RWPE2 (cell line): ENCODE data around the gene MAGI1.

Experiments used
- ATAC-seq: fragments of 200-7000 bp; cut with Tn5 transposase; 3 replicates; pipeline ENCODE4 v1.9.1; 2021; ENCODE audit warnings: low read depth
- DNase-seq: peaks from one replicate; pipeline ENCODE4 v3.0.0-alpha.2; 2020; ENCODE audit warnings: low spot score
- H3K27ac ChIP-seq: fragments of 450-650 bp; 2 replicates; pipeline ENCODE4 v1.5.1; 2017; ENCODE audit warnings: mild to moderate bottlenecking; ENCODE audit not compliant: poor library complexity, severe bottlenecking
- H3K27me3 ChIP-seq: fragments of 250-450 bp; sonication (Bioruptor Pico); 2 replicates; pipeline ENCODE4 v1.5.1; 2021; ENCODE audit warnings: mild to moderate bottlenecking, moderate library complexity; ENCODE audit not compliant: insufficient read depth, poor library complexity, severe bottlenecking
- H3K36me3 ChIP-seq: fragments of 250-450 bp; sonication (Bioruptor Pico); 2 replicates; pipeline ENCODE4 v1.5.1; 2020; ENCODE audit warnings: low read depth, mild to moderate bottlenecking, moderate library complexity
- H3K4me1 ChIP-seq: fragments of 250-450 bp; sonication (Bioruptor Pico); 2 replicates; pipeline ENCODE4 v1.5.1; 2021; ENCODE audit warnings: mild to moderate bottlenecking, moderate library complexity; ENCODE audit not compliant: insufficient read depth, poor library complexity, severe bottlenecking
- H3K4me3 ChIP-seq: fragments of 250-450 bp; sonication (Bioruptor Pico); 2 replicates; pipeline ENCODE4 v1.5.1; 2021; ENCODE audit warnings: mild to moderate bottlenecking, moderate library complexity; ENCODE audit not compliant: severe bottlenecking
- H3K9me3 ChIP-seq: fragments of 250-450 bp; sonication (Bioruptor Pico); 2 replicates; pipeline ENCODE4 v1.5.1; 2021; ENCODE audit warnings: mild to moderate bottlenecking, moderate library complexity; ENCODE audit not compliant: severe bottlenecking
- TF ChIP-seq, protein P1 (sequence below): fragments of 450-650 bp; IDR thresholded peaks from one replicate; pipeline ENCODE4 v1.5.1; 2017; ENCODE audit warnings: mild to moderate bottlenecking, moderate library complexity; ENCODE audit not compliant: poor library complexity, severe bottlenecking

MAGI1 gene

DNA sequence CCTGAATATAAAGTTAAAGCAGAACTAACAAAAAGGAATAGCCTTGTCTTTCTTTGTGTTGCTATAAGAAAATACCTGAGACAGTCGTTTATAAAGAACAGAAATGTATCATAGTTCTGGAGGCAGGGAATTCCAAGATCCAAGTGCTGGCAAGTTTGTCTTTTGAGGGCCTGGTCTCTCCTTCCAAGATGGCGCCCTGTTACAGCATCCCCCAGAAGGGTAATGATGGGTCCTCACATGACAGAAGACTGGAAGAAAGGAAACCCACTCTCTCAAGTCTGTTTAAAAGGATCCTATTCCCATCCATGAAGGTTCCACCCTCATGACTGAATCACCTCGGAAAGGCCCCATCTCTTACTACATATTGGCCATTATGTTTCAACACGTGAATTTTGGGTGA, 435.1 kb downstream of the MAGI1 start:
- Histone ChIP-seq H3K36me3 (no peaks in the 10 kb centered on the region), H3K27ac (no peak overlapping the region), H3K4me3 (no peak overlapping the region), H3K9me3 (no peaks in the 10 kb centered on the region), H3K27me3 (no peaks in the 10 kb centered on the region), H3K4me1 (no peaks in the 10 kb centered on the region)
- TF ChIP-seq, protein P1, sequence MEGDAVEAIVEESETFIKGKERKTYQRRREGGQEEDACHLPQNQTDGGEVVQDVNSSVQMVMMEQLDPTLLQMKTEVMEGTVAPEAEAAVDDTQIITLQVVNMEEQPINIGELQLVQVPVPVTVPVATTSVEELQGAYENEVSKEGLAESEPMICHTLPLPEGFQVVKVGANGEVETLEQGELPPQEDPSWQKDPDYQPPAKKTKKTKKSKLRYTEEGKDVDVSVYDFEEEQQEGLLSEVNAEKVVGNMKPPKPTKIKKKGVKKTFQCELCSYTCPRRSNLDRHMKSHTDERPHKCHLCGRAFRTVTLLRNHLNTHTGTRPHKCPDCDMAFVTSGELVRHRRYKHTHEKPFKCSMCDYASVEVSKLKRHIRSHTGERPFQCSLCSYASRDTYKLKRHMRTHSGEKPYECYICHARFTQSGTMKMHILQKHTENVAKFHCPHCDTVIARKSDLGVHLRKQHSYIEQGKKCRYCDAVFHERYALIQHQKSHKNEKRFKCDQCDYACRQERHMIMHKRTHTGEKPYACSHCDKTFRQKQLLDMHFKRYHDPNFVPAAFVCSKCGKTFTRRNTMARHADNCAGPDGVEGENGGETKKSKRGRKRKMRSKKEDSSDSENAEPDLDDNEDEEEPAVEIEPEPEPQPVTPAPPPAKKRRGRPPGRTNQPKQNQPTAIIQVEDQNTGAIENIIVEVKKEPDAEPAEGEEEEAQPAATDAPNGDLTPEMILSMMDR, result no peak
- DNase-seq (no peak), ATAC-seq (no peak)

DNA sequence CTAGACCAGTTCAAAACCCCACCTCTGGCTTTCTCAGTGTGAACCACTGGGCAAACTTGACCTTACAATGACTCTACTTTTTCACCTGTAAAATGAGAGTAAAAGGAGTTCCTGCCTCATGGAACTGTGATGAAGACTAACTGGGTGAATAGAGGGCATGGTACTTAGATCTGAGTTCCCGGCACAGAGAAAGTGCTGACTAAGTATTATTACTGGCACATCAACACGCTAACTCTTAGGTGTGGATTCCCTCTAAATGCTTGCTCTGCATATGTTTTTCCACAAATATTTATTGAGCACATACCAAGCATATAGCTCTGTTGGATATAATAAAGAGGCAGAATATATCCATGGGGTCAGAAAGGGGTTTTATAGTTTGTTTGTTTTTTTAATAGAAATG, 437.8 kb downstream of the MAGI1 start:
- no peaks in the 10 kb centered on the region for H3K27me3 ChIP-seq
- TF ChIP-seq, protein P1, result no peak
- no peaks in the 10 kb centered on the region for H3K9me3 ChIP-seq
- no peaks in the 10 kb centered on the region for H3K4me1 ChIP-seq
- H3K27ac ChIP-seq, result no peak overlapping the region
- ATAC-seq, result no peak
- DNase-seq, result no peak
- H3K4me3 ChIP-seq, result no peak overlapping the region
- no peaks in the 10 kb centered on the region for H3K36me3 ChIP-seq

DNA sequence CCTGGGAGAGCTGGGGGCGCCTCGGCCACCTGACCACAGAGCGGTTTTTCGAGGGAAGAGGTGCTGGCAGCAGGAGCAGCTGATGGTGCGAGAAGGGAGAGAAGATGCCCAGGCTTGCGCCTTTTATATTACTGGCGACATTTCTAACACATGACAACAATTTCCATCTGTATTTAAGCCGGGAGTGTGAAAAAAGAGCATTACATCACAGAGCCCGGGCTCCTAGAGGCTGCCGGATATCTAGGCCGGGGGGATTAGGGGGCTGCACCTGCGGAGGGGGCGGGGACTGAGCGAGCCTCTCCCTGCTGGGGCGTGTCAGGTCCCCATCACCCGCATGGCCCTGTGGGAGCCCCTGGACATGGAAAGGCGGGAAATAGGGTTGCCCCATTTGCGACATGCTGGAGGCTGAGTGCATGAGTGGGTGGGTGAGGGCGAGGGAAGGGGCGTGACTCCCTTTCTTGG, 440.7 kb downstream of the MAGI1 start:
- Histone ChIP-seq H3K4me3 (no peak overlapping the region), H3K4me1 (no peaks in the 10 kb centered on the region)
- no peak for DNase-seq

DNA sequence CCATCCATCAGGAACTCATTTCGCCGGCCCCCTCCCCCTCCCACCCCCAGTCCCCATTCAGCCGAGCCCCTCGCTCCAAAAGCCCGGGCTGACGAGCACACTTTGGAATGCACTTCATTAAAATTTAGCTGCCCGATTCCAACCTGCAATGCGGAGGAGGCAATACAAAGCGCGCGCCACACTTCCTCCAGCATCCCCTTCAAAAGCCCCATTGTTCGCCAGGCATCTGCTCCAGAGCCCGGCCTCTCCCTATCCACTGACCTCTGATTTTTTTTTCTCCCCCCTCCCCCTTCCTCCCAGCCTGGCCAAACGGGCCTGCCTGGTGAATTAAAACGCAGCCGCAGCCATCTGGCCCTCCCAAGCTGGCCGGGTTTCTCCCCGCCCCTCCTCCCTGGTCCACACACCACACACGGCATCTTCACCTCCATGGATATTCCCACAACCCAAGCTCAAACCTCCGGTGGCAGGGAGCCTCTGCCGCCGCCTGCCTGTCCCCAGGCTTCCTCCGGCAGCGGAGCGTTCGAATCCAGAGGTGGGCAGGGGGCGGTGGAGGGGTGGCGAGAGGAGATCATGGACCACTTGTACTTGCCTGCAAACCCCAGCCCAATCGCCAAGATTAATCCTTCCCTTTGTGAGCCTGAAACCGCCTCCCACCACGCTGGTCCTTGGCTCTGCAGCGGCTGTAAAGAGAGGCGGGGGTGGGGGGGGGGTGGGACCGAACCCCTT, 441.3 kb downstream of the MAGI1 start:
- H3K4me1 ChIP-seq, result no peaks in the 10 kb centered on the region
- H3K27ac ChIP-seq, result no peak overlapping the region
- no peak overlapping the region for H3K4me3 ChIP-seq
- no peak for ATAC-seq
- no peaks in the 10 kb centered on the region for H3K36me3 ChIP-seq
- TF ChIP-seq, protein P1, result no peak
- H3K9me3 ChIP-seq, result no peaks in the 10 kb centered on the region
- H3K27me3 ChIP-seq, result no peaks in the 10 kb centered on the region
- no peak for DNase-seq

More for the DNA sequence above, 440.7 kb downstream of the MAGI1 start:
- H3K9me3 ChIP-seq, result no peaks in the 10 kb centered on the region
- H3K27ac ChIP-seq, result no peak overlapping the region
- no peak for ATAC-seq
- TF ChIP-seq, protein P1, result no peak
- no peaks in the 10 kb centered on the region for H3K36me3 ChIP-seq
- no peaks in the 10 kb centered on the region for H3K27me3 ChIP-seq

DNA sequence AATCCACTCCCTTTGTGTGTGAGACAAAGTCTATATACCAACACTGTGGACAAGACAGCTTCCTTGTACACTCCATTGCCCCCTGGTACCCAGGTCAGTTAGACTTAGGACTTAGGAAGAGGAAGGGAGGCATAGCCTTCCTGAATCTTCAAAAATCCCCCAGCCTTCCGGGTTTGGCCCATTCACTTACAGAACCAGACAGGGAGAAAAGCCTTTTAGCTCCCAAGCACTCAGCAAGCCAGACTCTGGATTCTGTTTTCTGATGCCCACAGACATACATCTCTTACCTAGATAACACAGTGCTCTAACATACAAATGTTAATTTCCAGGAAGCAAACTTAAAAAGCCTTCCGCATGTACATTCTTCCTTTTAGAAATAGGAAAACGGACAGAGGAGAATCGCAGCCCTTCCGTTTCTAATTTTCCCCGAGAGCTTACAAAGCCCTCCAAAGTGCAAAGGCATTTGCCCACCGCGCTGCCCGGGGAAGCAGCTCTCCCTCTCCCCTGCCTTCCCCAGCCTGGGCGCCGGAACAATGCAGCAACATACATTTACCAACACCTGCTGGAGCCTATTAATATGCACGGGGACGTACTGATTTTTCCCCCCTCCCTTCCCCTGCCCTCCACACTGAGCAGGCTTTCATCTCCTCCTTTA, 442.0 kb downstream of the MAGI1 start:
- Histone ChIP-seq H3K27me3 (no peaks in the 10 kb centered on the region), H3K9me3 (no peaks in the 10 kb centered on the region), H3K36me3 (no peaks in the 10 kb centered on the region), H3K4me1 (no peaks in the 10 kb centered on the region), H3K27ac (no peak overlapping the region), H3K4me3 (no peak overlapping the region)
- ATAC-seq (no peak), DNase-seq (no peak)
- TF ChIP-seq, protein P1, result no peak
